Activated naive CD8-positive, alpha-beta T cell (primary cell): ENCODE measurements around the gene DNAH17.

Experiments
- H3K27ac Mint-ChIP-seq: one replicate; pipeline ENCODE4 v1.8.0; 2021; ENCODE audit warnings: mixed read lengths
- H3K27me3 Mint-ChIP-seq: one replicate; pipeline ENCODE4 v1.8.0; 2021; ENCODE audit warnings: mixed read lengths
- H3K36me3 Mint-ChIP-seq: one replicate; pipeline ENCODE4 v1.8.0; 2021; ENCODE audit warnings: mixed read lengths
- H3K4me1 Mint-ChIP-seq: one replicate; pipeline ENCODE4 v1.8.0; 2021; ENCODE audit warnings: low read depth, mixed read lengths
- H3K4me3 Mint-ChIP-seq: one replicate; pipeline ENCODE4 v1.8.0; 2021; ENCODE audit warnings: mild to moderate bottlenecking, mixed read lengths
- H3K9me3 Mint-ChIP-seq: one replicate; pipeline ENCODE4 v1.8.0; 2021; ENCODE audit warnings: low read depth, mixed read lengths

The DNAH17 gene

DNA sequence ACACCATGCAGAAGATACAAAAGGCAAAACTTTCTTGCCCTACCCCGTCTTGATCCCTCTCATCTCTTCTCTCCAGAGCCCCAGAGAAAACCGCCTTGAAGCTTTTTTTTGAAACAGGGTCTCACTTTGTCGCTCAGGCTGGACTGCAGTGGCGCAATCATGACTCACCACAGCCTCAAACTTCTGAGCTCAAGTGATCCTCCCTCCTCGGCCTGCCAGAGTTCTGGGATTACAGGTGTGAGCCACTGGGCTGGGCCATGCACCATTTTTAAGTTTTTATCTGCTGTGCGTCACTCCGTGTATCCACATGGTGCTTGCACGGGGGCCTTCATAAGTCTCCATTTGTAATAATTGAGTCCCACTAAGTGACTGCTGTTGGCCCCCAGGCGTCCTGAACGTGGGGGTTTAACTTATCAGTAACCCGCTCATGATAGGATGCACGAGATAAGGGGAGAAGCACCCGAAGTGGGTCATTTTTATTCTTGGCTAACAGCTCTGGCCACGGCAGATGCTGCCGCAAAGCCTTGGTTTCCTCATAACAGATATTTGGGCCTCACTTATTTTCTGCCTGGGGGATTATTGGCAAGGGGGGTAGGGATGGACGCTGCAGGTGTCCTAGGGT is 8.6 kb downstream of the DNAH17 start:
- H3K27ac Mint-ChIP-seq = no peak overlapping the region
- H3K4me1 Mint-ChIP-seq = no peaks in the 10 kb centered on the region
- H3K4me3 Mint-ChIP-seq = no peak overlapping the region
- no peaks in the 10 kb centered on the region for H3K27me3 Mint-ChIP-seq
- H3K9me3 Mint-ChIP-seq = no peaks in the 10 kb centered on the region
- H3K36me3 Mint-ChIP-seq = no peaks in the 10 kb centered on the region

DNA sequence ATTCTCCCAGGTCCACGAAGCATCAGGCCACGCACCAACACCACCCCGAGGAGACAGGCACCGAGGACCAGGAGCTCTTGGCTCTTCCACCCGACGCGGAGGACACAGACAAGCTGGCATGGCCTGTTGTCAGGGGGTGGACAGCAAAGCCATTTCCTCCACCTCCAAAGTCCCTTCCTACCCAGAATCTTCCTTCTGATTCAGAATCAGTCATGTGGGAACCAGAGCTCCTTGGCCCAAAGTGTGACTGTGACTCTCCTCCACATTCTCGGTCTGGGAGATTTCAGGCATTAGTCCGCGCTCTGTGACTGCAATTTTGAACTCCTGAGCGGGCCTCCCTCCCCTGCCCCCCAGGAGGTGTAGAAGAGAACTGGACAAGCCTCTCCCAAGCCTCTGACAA is 9.2 kb downstream of the DNAH17 start:
- H3K4me1 Mint-ChIP-seq = no peaks in the 10 kb centered on the region
- no peak overlapping the region for H3K4me3 Mint-ChIP-seq
- no peaks in the 10 kb centered on the region for H3K9me3 Mint-ChIP-seq
- no peaks in the 10 kb centered on the region for H3K27me3 Mint-ChIP-seq
- no peaks in the 10 kb centered on the region for H3K36me3 Mint-ChIP-seq
- H3K27ac Mint-ChIP-seq = no peak overlapping the region

DNA sequence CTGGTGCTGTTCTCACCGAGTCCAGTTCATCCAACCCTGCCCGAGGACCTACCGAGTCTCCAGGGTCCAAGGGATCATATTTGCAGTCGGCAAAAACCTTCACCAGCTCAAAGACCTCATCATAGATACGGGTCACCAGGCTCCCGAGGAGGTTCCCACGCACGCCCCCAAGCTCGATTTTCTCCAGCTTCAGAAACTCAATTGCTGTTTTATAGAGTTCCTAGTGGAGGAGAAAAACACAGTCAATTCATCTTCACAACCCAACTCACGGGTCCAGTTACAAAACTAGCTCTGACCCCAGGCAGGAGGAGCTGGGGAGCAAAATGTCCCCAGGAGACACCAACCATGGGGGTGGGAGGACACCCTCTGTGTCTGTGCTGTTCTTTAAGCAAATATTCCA is 10.2 kb downstream of the DNAH17 start:
- Mint-ChIP-seq H3K27ac (no peak overlapping the region), H3K4me1 (no peaks in the 10 kb centered on the region), H3K27me3 (no peaks in the 10 kb centered on the region), H3K9me3 (no peaks in the 10 kb centered on the region), H3K4me3 (no peak overlapping the region), H3K36me3 (no peaks in the 10 kb centered on the region)

DNA sequence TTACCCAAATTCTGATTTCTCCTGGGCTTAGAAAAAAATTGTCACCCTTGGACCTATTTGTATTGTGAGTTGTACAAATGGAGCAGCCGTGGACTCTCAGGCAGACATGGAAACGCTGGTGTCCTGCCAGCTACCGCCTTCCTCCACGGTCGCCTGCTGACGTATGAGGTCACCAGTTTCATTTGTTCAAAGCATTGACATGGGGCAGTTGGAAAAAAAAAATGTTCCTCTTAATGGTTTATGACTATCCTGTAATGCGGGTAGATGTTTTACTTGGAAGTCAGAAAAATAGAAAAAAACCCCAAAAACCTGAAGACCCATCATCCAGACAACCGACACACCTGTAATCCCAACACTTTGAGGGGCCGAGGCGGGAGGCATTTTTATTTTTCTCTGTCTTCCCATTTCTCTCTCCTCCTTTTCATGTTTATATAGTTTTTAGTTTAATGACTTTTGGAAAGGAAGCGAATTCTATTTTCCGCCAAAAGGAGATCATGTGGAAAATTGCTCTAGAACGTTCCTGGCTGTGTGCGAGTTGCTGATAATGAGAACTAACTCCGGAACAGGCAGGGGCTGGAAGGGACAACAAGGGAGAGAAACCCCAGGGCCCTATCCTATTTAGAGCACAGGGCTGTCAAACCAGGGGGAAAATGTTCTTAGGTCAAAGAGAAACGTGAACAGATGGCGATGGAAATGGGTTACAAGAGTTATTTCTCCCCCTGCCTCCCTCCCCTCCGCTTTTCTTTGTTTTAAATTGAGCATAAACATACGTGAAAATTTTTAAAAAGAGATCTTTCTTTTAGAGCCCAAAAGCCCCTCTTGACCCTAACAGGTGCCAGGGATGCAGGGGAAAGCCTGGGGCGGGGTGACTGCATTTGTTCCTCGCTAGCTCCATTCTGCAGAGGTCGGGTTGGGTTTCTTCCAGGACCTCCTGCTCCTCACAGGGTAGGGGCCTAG is 13.7 kb downstream of the DNAH17 start:
- H3K36me3 Mint-ChIP-seq = no peaks in the 10 kb centered on the region
- no peaks in the 10 kb centered on the region for H3K4me1 Mint-ChIP-seq
- no peak overlapping the region for H3K4me3 Mint-ChIP-seq
- H3K27me3 Mint-ChIP-seq = no peaks in the 10 kb centered on the region
- no peak overlapping the region for H3K27ac Mint-ChIP-seq
- H3K9me3 Mint-ChIP-seq = no peaks in the 10 kb centered on the region

DNA sequence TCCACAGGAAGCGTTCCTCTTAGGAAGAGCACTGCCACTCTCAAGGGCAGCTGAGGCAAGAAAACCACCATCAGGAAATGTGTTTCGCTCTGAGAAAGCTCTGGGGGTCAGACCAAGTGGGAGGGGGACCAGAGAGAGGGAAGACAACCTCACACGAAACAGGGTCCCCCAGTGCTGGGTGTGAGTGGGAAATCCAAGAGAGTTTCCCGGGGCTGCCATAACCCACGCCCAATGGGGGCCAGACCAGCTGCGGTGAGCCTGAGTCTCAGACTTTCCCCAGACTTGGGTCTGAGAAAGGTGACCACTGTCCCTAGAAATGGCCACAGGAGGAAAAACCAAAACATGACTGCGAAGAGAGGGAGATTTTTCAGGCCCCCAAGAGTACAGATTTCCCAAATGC is 14.5 kb downstream of the DNAH17 start:
- Mint-ChIP-seq H3K27me3 (no peaks in the 10 kb centered on the region), H3K4me3 (no peak overlapping the region), H3K27ac (no peak overlapping the region), H3K4me1 (no peaks in the 10 kb centered on the region), H3K36me3 (no peaks in the 10 kb centered on the region), H3K9me3 (no peaks in the 10 kb centered on the region)

DNA sequence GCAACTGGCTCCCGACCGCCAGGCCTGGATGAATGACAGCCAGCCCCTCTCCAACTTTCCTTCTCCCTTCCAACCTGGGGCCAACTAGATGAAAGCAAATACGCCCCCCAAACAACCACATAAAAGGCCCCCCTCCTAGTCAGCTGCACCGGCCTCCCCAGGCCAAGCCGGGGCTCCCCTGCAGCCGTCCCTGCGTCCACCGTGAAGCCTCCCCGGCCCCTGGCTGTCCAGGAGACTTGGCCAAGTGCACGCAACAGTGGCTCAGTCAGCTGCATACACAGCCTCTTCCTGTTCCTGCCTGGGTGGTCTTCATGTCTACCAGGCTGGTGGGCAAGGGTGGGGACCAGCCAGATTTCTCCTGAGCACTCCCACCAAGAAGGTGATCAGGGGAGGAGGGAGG is 16.0 kb downstream of the DNAH17 start:
- Mint-ChIP-seq H3K4me1 (no peaks in the 10 kb centered on the region), H3K27ac (no peak overlapping the region), H3K9me3 (no peaks in the 10 kb centered on the region), H3K27me3 (no peaks in the 10 kb centered on the region), H3K36me3 (no peaks in the 10 kb centered on the region), H3K4me3 (no peak overlapping the region)

DNA sequence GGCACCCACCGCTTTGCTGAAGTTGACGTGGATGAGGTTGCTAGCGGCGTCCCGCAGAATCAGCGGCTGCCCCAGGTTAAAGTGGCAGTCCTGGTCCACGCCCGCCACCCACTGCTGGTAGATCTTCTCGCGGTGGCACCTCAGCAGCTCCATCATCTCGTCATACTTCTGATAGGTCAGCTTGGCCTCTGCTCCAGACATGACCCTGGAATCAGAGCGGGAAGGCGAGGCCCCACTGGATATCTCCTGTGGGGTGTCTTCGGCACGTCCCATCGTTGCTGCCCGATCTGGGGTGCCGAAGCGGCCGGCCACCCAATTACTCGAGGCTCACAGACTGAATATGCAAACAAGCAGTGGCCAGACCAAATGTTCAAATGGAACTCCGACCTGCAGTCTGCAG is 16.5 kb downstream of the DNAH17 start:
- H3K4me1 Mint-ChIP-seq = no peaks in the 10 kb centered on the region
- H3K36me3 Mint-ChIP-seq = no peaks in the 10 kb centered on the region
- no peak overlapping the region for H3K27ac Mint-ChIP-seq
- no peaks in the 10 kb centered on the region for H3K9me3 Mint-ChIP-seq
- no peaks in the 10 kb centered on the region for H3K27me3 Mint-ChIP-seq
- H3K4me3 Mint-ChIP-seq = no peak overlapping the region

DNA sequence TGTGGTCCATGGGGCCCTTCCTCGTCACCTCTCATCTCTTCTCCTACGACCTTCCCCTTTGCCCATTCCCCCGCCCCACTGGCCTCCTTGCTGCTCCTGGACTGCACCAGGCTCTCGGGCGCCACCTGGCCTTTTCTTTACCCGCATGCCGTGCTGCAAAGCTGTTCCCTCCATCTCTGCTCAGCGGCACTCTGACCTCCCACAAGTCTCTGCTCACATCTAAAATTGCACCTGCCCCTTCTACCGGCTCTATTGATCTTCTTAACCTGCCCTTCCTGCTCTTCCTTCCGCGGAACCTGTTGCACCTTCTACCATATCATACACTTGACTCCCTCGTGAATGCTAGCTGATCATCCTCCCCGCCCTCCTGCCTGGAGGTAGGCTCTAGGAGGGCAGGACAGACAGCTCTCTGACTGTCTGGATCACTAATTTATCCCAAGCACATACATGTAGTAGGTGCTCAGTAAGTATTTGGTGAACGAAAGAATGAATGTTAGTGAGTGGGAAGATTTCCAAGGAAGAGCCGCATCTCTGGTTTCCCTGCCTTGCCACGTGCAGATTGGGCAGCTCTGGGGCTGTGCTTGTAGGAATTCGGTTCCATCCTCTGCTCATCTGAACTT is 17.3 kb downstream of the DNAH17 start:
- Mint-ChIP-seq H3K27ac (no peak overlapping the region), H3K4me3 (no peak overlapping the region), H3K4me1 (no peaks in the 10 kb centered on the region), H3K36me3 (no peaks in the 10 kb centered on the region), H3K9me3 (no peaks in the 10 kb centered on the region), H3K27me3 (no peaks in the 10 kb centered on the region)

DNA sequence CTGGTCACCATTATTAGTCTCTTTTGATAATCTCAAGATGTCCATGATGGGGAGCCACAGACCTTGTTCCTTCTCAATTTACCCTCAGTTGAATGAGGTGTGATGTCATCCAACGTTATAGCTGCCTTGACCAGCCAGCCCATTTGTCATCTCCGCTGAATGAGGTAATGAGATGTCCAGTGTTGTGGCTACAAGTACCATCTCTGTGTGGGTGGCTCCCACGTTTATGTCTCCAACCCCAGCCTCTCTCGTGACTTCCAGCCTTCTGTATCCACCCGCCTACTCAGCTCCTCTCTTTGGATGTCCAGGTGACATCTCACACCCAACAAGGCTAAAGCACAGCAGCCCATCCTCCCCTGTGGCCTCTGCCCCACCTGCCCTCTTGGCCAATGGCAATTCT is 18.2 kb downstream of the DNAH17 start:
- no peaks in the 10 kb centered on the region for H3K4me1 Mint-ChIP-seq
- H3K36me3 Mint-ChIP-seq = no peaks in the 10 kb centered on the region
- H3K9me3 Mint-ChIP-seq = no peaks in the 10 kb centered on the region
- no peak overlapping the region for H3K4me3 Mint-ChIP-seq
- no peaks in the 10 kb centered on the region for H3K27me3 Mint-ChIP-seq
- no peak overlapping the region for H3K27ac Mint-ChIP-seq

DNA sequence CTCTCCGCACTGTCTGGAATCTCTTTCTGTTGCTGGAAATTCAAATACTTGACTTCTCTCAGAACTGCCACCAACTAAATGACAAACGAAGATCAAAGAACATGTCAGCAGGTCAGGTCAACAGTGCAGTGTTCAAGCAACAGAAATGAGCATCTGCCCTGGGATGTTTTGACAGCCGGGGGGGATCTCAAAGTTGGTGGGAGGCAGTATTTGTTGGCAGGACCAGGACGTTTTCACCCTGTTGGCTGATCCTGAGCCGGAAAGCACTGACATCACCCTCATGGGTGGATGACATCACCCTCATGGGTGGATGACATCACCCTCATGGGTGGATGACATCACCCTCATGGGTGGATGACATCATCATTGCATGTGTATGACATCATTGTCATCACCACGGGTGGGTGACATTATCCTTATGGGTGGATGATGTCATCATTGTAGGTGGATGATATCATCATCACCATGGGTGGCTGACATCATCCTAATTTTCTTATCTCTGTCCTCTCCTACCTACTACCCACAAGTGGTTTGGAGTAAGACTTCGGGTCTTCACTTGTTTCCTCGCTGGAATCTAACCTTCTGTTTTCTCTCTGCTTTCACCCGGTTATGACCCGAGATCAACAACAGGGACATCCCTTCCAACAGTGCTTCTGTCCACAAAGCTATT is 18.9 kb downstream of the DNAH17 start:
- H3K27me3 Mint-ChIP-seq = no peaks in the 10 kb centered on the region
- H3K4me1 Mint-ChIP-seq = no peaks in the 10 kb centered on the region
- H3K9me3 Mint-ChIP-seq = no peaks in the 10 kb centered on the region
- H3K4me3 Mint-ChIP-seq = no peak overlapping the region
- H3K36me3 Mint-ChIP-seq = no peaks in the 10 kb centered on the region
- H3K27ac Mint-ChIP-seq = no peak overlapping the region

DNA sequence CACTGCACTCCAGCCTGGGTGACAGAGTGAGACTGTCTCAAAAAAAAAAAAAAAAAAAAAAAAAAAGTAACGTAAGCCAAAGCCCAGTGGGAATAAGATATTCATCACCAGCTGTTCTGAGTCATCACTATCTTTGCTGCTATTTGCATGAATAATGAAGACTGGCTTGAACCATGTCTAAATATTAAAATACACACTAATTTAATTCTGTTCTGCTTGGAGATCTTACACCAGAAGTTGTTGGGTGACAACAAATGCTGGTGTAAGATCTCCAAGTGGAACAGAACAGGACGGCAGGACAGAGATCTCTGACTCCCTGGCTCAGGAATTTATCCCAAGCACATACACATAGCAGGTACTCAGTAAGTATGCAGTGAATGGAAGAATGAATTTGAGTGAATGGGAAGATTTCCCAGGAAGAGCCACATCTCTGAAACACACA is 19.6 kb downstream of the DNAH17 start:
- Mint-ChIP-seq H3K27ac (no peak overlapping the region), H3K9me3 (no peaks in the 10 kb centered on the region), H3K4me3 (no peak overlapping the region), H3K4me1 (no peaks in the 10 kb centered on the region), H3K36me3 (no peaks in the 10 kb centered on the region), H3K27me3 (no peaks in the 10 kb centered on the region)

DNA sequence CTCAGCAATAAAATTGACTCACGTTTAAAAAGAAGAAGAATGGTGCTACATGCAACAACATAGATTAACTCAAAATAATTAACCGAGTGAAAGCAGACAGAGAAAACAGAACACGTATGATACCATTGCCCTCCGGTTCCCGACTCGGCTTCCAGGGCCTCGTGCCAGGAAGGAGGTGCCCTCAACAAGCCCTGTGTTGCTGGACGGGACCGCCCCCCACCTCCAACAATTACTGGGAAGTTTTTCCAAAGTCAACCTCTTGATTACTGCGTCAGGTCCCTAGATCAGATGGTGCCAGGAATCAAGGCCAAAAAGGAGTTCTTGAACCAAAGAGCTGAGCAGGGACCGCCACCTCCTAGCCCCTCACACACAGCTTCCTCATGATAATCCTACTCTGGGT is 20.4 kb downstream of the DNAH17 start:
- H3K4me1 Mint-ChIP-seq = no peaks in the 10 kb centered on the region
- H3K9me3 Mint-ChIP-seq = no peaks in the 10 kb centered on the region
- no peak overlapping the region for H3K4me3 Mint-ChIP-seq
- no peaks in the 10 kb centered on the region for H3K27me3 Mint-ChIP-seq
- H3K36me3 Mint-ChIP-seq = no peaks in the 10 kb centered on the region
- H3K27ac Mint-ChIP-seq = no peak overlapping the region

DNA sequence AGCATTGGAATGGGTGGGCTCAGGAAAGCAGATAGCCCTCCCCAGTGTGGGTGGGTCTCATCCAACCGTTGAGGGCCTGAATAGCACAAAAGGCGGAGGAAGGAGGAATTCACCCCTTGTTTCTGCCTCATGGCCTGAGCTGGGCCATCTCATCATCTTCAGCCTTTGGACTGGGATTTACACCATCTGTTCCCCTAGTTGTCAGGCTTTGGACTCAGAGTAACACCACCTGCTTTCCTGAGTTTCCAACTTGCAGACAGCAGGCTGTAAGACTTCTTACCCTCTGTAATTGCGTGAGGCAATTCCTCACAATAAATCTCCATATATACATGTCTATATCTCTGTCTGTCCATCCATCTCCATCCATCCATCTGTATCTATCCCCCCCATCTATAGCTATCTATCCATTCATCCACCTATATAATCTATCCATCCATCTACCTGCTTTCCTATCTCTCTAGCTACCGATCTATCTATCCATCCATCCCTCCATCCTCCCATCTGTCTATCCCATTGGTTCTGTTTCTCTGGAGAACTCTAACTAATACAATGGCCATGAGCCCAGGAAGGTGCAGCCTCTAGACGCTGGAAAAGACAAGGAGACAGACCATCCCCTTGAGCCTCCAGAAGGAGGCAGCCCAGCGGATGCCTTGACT is 21.3 kb downstream of the DNAH17 start:
- Mint-ChIP-seq H3K27me3 (no peaks in the 10 kb centered on the region), H3K27ac (no peak overlapping the region), H3K4me1 (no peaks in the 10 kb centered on the region), H3K9me3 (no peaks in the 10 kb centered on the region), H3K36me3 (no peaks in the 10 kb centered on the region), H3K4me3 (no peak overlapping the region)

DNA sequence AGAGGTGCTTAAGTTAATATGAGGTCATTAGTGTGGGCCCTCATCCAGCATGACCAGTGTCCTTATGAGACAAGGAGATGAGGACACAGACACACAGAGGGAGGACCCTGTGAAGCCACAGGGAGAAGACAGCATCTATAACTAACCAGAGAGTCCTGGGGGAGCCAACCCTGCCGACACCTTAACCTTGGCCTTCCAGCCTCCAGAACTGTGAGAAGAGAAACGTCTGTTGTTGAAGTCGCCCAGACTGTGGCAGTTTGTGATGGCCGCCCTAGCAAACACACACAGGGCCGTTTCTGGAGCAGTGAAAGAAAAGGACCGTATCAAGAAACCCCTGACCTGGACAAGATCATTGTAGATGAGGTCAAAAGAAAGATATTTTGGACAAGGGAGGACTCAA is 26.7 kb downstream of the DNAH17 start:
- Mint-ChIP-seq H3K9me3 (no peaks in the 10 kb centered on the region), H3K36me3 (no peaks in the 10 kb centered on the region), H3K27ac (no peak overlapping the region), H3K4me3 (no peak overlapping the region), H3K27me3 (no peaks in the 10 kb centered on the region), H3K4me1 (no peaks in the 10 kb centered on the region)
